Astrocyte (in vitro differentiated cells and primary cell): ENCODE measurements around the gene CCDC3. TPM values are rescaled to one million over a fixed set of nuclear protein-coding genes. Genes with fewer than 3 reads are reported as not detected.

Experiments
- DNase-seq: peaks from one replicate; pipeline ENCODE4 v3.0.0-alpha.2; 2010; ENCODE audit warnings: low read depth
- FAIRE-seq: peaks from 2 replicates; lab custom pipeline; 2011; peaks lifted over from hg19 to GRCh38; lab: Jason Lieb, UNC
- H2AFZ ChIP-seq: 2 replicates; pipeline ENCODE4 v1.6.0; 2012; ENCODE audit warnings: low read depth, low read length, inconsistent platforms
- H3K27ac ChIP-seq: 2 replicates; pipeline ENCODE4 v1.5.1; 2011; ENCODE audit warnings: low read depth, low read length, inconsistent platforms
- H3K27me3 ChIP-seq: 2 replicates; pipeline ENCODE4 v1.6.0; 2011; ENCODE audit warnings: low read length, inconsistent platforms; ENCODE audit not compliant: insufficient read depth
- H3K36me3 ChIP-seq: 2 replicates; pipeline ENCODE4 v1.5.1; 2011; ENCODE audit warnings: low read length, inconsistent platforms; ENCODE audit not compliant: insufficient read depth
- H3K4me1 ChIP-seq: 2 replicates; pipeline ENCODE4 v1.5.1; 2011; ENCODE audit warnings: low read length, inconsistent platforms; ENCODE audit not compliant: insufficient read depth
- H3K4me2 ChIP-seq: 2 replicates; pipeline ENCODE4 v1.6.0; 2012; ENCODE audit warnings: low read length, inconsistent platforms
- H3K4me3 ChIP-seq: 2 replicates; pipeline ENCODE4 v1.5.1; 2011; ENCODE audit warnings: low read depth, mild to moderate bottlenecking, low read length, inconsistent platforms; ENCODE audit not compliant: insufficient read depth
- H3K79me2 ChIP-seq: 2 replicates; pipeline ENCODE4 v1.6.0; 2012; ENCODE audit warnings: mild to moderate bottlenecking, low read length, inconsistent platforms; ENCODE audit not compliant: insufficient read depth
- H3K9ac ChIP-seq: 2 replicates; pipeline ENCODE4 v1.6.0; 2012; ENCODE audit warnings: mild to moderate bottlenecking, low read length, inconsistent platforms
- H3K9me3 ChIP-seq: 2 replicates; pipeline ENCODE4 v1.5.1; 2012; ENCODE audit warnings: low read depth, mild to moderate bottlenecking, low read length, inconsistent platforms; ENCODE audit not compliant: insufficient read depth
- H4K20me1 ChIP-seq: 2 replicates; pipeline ENCODE4 v1.6.0; 2012; ENCODE audit warnings: low read length, inconsistent platforms; ENCODE audit not compliant: insufficient read depth
- H3K27ac Mint-ChIP-seq: one replicate; pipeline ENCODE4 v1.8.0; 2021; ENCODE audit warnings: mild to moderate bottlenecking, mixed read lengths; ENCODE audit not compliant: unreplicated experiment
- H3K27me3 Mint-ChIP-seq: one replicate; pipeline ENCODE4 v1.8.0; 2021; ENCODE audit warnings: low read depth, mixed read lengths; ENCODE audit not compliant: unreplicated experiment
- H3K36me3 Mint-ChIP-seq: one replicate; pipeline ENCODE4 v1.8.0; 2021; ENCODE audit warnings: low read depth, mixed read lengths; ENCODE audit not compliant: unreplicated experiment
- H3K4me1 Mint-ChIP-seq: one replicate; pipeline ENCODE4 v1.8.0; 2021; ENCODE audit warnings: low read depth, mixed read lengths; ENCODE audit not compliant: unreplicated experiment
- H3K4me3 Mint-ChIP-seq: one replicate; pipeline ENCODE4 v1.8.0; 2021; ENCODE audit warnings: mild to moderate bottlenecking, moderate library complexity, mixed read lengths; ENCODE audit not compliant: unreplicated experiment
- H3K9me3 Mint-ChIP-seq: one replicate; pipeline ENCODE4 v1.8.0; 2021; ENCODE audit warnings: mild to moderate bottlenecking, mixed read lengths; ENCODE audit not compliant: unreplicated experiment
- CTCF ChIP-seq: IDR thresholded peaks from 2 replicates; pipeline ENCODE4 v1.5.1; 2011; ENCODE audit warnings: low read depth, mild to moderate bottlenecking, inconsistent platforms, low read length, moderate library complexity; ENCODE audit not compliant: insufficient read depth
- EZH2 ChIP-seq: IDR thresholded peaks from 2 replicates; pipeline ENCODE4 v1.6.1; 2012; ENCODE audit warnings: mild to moderate bottlenecking, low read length, inconsistent platforms; ENCODE audit not compliant: insufficient read depth
- total RNA-seq: library from RNA; stranded (reverse); gene quantifications from 2 replicates; pipeline ENCODE4 v1.2.1, GENCODE V29; 2021

CCDC3 gene
- total RNA-seq, 1 donor from 2014 or later: 25.8 TPM

GRCh38 chr10:13049774-13050420 is 48.4 kb upstream of the CCDC3 start:
- no peak overlapping the region for H3K9ac ChIP-seq
- TF ChIP-seq CTCF: no peak
- TF ChIP-seq EZH2: no peak
- H3K36me3 ChIP-seq: no peaks in the 10 kb centered on the region
- H3K79me2 ChIP-seq: no peaks in the 10 kb centered on the region
- H3K27me3 ChIP-seq: peaks cover 6% of the 10 kb centered on the region
- no peak for DNase-seq
- H3K9me3 ChIP-seq: no peaks in the 10 kb centered on the region
- H3K4me1 Mint-ChIP-seq: no peaks in the 10 kb centered on the region
- no peaks in the 10 kb centered on the region for H3K4me1 ChIP-seq
- no peak overlapping the region for H3K4me2 ChIP-seq
- H3K36me3 Mint-ChIP-seq: no peaks in the 10 kb centered on the region
- no peaks in the 10 kb centered on the region for H3K9me3 Mint-ChIP-seq
- FAIRE-seq: no peak
- no peaks in the 10 kb centered on the region for H4K20me1 ChIP-seq
- no peak overlapping the region for H3K27ac ChIP-seq
- H3K27me3 Mint-ChIP-seq: peaks cover 32% of the 10 kb centered on the region
- no peak overlapping the region for H2AFZ ChIP-seq
- H3K4me3 ChIP-seq: no peak overlapping the region
- no peak overlapping the region for H3K27ac Mint-ChIP-seq
- H3K4me3 Mint-ChIP-seq: no peak overlapping the region

DNA sequence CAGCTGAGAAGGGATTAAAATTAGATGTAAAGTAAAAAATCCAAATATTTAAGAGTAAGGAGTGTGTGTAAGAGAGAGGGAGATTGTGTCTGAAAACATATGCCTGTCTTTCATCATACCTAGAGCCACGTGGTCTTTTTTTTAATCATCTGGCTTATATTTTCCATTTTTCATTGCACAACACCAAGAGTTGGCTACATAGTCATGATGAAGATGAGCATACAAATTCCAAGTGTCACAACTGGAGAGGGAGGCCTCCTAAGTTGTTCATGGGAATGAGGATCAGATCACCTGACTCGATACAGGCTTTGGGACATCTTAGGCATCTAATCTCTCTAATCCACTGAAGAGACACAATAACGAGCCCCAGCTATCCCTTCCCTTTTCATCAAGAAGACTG is 47.2 kb upstream of the CCDC3 start:
- H3K27ac ChIP-seq: no peak overlapping the region
- H3K4me1 ChIP-seq: no peaks in the 10 kb centered on the region
- no peaks in the 10 kb centered on the region for H3K9me3 ChIP-seq
- DNase-seq (no peak), FAIRE-seq (no peak)
- H4K20me1 ChIP-seq: no peaks in the 10 kb centered on the region
- no peaks in the 10 kb centered on the region for H3K79me2 ChIP-seq
- H3K4me2 ChIP-seq: no peak overlapping the region
- H2AFZ ChIP-seq: no peak overlapping the region
- Mint-ChIP-seq H3K27ac (no peak overlapping the region), H3K4me1 (no peaks in the 10 kb centered on the region), H3K27me3 (peaks cover 28% of the 10 kb centered on the region), H3K9me3 (peaks cover 2% of the 10 kb centered on the region), H3K4me3 (no peak overlapping the region), H3K36me3 (no peaks in the 10 kb centered on the region)
- TF ChIP-seq EZH2 (no peak), CTCF (no peak)
- H3K4me3 ChIP-seq: no peak overlapping the region
- H3K9ac ChIP-seq: no peak overlapping the region
- H3K27me3 ChIP-seq: peaks cover 6% of the 10 kb centered on the region
- no peaks in the 10 kb centered on the region for H3K36me3 ChIP-seq

DNA sequence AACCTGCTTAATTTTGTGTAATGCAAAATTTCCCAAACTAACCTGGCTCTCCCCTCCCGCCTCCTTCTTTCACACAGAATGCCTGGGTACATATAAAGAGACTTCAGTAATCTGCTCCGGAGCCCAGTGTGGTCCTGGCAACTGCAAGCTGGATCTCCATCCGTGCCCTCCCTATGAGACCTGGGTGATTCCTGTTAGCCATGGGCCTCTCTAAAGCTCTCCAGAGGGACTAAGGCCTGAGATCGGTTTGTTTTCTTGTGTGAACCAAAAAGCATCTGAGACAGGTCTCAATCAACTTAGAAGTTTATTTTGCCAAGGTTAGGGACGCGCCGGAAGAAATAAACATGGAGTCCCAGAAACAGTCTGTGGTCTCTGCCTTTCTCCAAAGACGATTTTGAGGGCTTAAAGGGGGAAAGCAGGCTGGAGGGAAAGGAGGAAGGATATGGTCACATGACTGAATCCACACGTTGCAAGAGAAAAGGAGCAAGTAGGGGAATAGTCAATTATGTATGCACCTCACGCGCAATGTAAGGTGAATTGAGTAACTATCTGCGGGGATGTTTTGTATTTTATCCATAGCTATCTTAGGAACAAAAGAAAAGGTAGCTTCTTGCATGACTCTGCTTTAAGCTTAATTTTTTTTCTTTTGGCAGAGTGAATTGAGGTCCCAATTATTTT is 46.2 kb upstream of the CCDC3 start:
- no peak for FAIRE-seq
- no peak overlapping the region for H3K4me3 ChIP-seq
- DNase-seq: no peak
- H3K27me3 Mint-ChIP-seq: peaks cover 26% of the 10 kb centered on the region
- TF ChIP-seq CTCF (no peak), EZH2 (no peak)
- H3K4me1 ChIP-seq: no peaks in the 10 kb centered on the region
- peaks cover 6% of the 10 kb centered on the region for H3K27me3 ChIP-seq
- H3K79me2 ChIP-seq: no peaks in the 10 kb centered on the region
- no peak overlapping the region for H3K27ac Mint-ChIP-seq
- H3K4me2 ChIP-seq: no peak overlapping the region
- no peaks in the 10 kb centered on the region for H4K20me1 ChIP-seq
- no peaks in the 10 kb centered on the region for H3K4me1 Mint-ChIP-seq
- no peaks in the 10 kb centered on the region for H3K36me3 Mint-ChIP-seq
- no peak overlapping the region for H3K4me3 Mint-ChIP-seq
- peaks cover 2% of the 10 kb centered on the region for H3K9me3 Mint-ChIP-seq
- H2AFZ ChIP-seq: no peak overlapping the region
- no peaks in the 10 kb centered on the region for H3K9me3 ChIP-seq
- H3K9ac ChIP-seq: no peak overlapping the region
- no peaks in the 10 kb centered on the region for H3K36me3 ChIP-seq
- H3K27ac ChIP-seq: no peak overlapping the region
